HG02884 (cell line): Measurements from ENCODE around the gene DDX27.

Experiments
- ATAC-seq: cut with Tn5 transposase; IDR thresholded peaks from one replicate; pipeline ENCODE4 v1.9.1; 2021; ENCODE audit warnings: mild to moderate bottlenecking, moderate library complexity; ENCODE audit not compliant: unreplicated experiment

Gene DDX27

GRCh38 chr20:49245921-49246740, 26.9 kb downstream of the DDX27 start:
- no peak for ATAC-seq

GRCh38 chr20:49247169-49247723, 28.0 kb downstream of the DDX27 start:
- ATAC-seq = no peak

GRCh38 chr20:49247792-49248191, 28.6 kb downstream of the DDX27 start:
- no peak for ATAC-seq

GRCh38 chr20:49248301-49248700, 29.1 kb downstream of the DDX27 start:
- no peak for ATAC-seq

GRCh38 chr20:49248879-49249665, 29.9 kb downstream of the DDX27 start:
- ATAC-seq = no peak

GRCh38 chr20:49252556-49253350, 33.5 kb downstream of the DDX27 start:
- ATAC-seq = no peak

- no peak for ATAC-seq
These were observed 37.0 kb downstream of the DDX27 start for GRCh38 chr20:49256261-49256660.

- ATAC-seq = no peak
These were observed 40.1 kb downstream of the DDX27 start for GRCh38 chr20:49259284-49259683.

- no peak for ATAC-seq
These were observed 40.6 kb downstream of the DDX27 start for GRCh38 chr20:49259799-49260198.

- ATAC-seq = no peak
These were observed 41.0 kb downstream of the DDX27 start for GRCh38 chr20:49260218-49260617.

- ATAC-seq = no peak
These were observed 42.0 kb downstream of the DDX27 start for GRCh38 chr20:49261173-49261572.

GRCh38 chr20:49262444-49262843, 43.2 kb downstream of the DDX27 start:
- ATAC-seq = no peak

GRCh38 chr20:49267327-49267726, 48.1 kb downstream of the DDX27 start:
- no peak for ATAC-seq

- no peak for ATAC-seq
These were observed 49.6 kb downstream of the DDX27 start for GRCh38 chr20:49268600-49269365.

- ATAC-seq = no peak
These were observed 51.0 kb downstream of the DDX27 start for GRCh38 chr20:49270177-49270576.

- ATAC-seq = no peak
These were observed 51.5 kb downstream of the DDX27 start for GRCh38 chr20:49270736-49271135.

- ATAC-seq = no peak
These were observed 53.4 kb downstream of the DDX27 start for GRCh38 chr20:49272654-49273053.

- no peak for ATAC-seq
These were observed 54.6 kb downstream of the DDX27 start for GRCh38 chr20:49273696-49274277.

GRCh38 chr20:49275216-49275615, 56.0 kb downstream of the DDX27 start:
- ATAC-seq = no peak

GRCh38 chr20:49275636-49276035, 56.4 kb downstream of the DDX27 start:
- ATAC-seq = no peak
